Testis (tissue), 3 donors: Measurements from ENCODE around the gene TCP1. TPM values are rescaled to one million over a fixed set of nuclear protein-coding genes. Genes with fewer than 3 reads are reported as not detected.
A peak's percentile ranks its signal among the peaks of the same experiment; 100 is the strongest.

Source experiments
- DNase-seq: peaks from one replicate; pipeline ENCODE4 v3.0.0-alpha.2; 2019
- H3K27ac ChIP-seq, 2 donors: fragments of 200-600 bp; sonication (generic); one replicate each; pipeline ENCODE4 v1.5.1; 2019
- H3K27me3 ChIP-seq: fragments of 200-600 bp; sonication (generic); one replicate; pipeline ENCODE4 v1.5.1; 2019
- H3K36me3 ChIP-seq: fragments of 200-600 bp; sonication (generic); one replicate; pipeline ENCODE4 v1.5.1; 2017; ENCODE audit warnings: low read depth; ENCODE audit errors: missing control alignments
- H3K4me1 ChIP-seq: fragments of 200-600 bp; sonication (generic); one replicate; pipeline ENCODE4 v1.5.1; 2019
- H3K4me3 ChIP-seq, 2 donors: fragments of 200-600 bp; sonication (generic); one replicate each; pipeline ENCODE4 v1.5.1; 2017 to 2019
- H3K9me3 ChIP-seq: fragments of 200-600 bp; sonication (generic); one replicate; pipeline ENCODE4 v1.5.1; 2017
- POLR2A ChIP-seq: fragments of 450-650 bp; IDR thresholded peaks from one replicate; pipeline ENCODE4 v1.6.1; 2017; ENCODE audit warnings: antibody characterized with exemption, mild to moderate bottlenecking, moderate library complexity
- WGBS, 2 donors: methylation state at CpG; one replicate each; pipeline ENCODE4 v1.1.5; 2018; 5-methylcytosine and 5-hydroxymethylcytosine counted together
- intact Hi-C: fragments of 100-400 bp; cut with DNase I; formaldehyde crosslinking; loops from one replicate; pipeline ENCODE4 v1.15.1; 2023; ENCODE audit warnings: low total_unique reads
- polyA plus RNA-seq: library from polyadenylated mRNA; stranded (reverse); fragments of 350-450 nt; fragmentation: Illumina TruSeq; extraction: RNeasy Lipid Tissue Mini Kit (QIAGEN cat#74804); gene quantifications from one replicate; pipeline ENCODE4 v1.2.3, GENCODE V29; 2014; ENCODE audit warnings: low read depth, low replicate concordance; ENCODE audit not compliant: insufficient read depth
- total RNA-seq, 2 donors: library from RNA; depleted of rRNA; stranded (reverse); fragments of >200 nt; gene quantifications; one replicate each; pipeline ENCODE4 v1.2.3, GENCODE V29; 2016
- TF ChIP-seq, protein P1 (sequence below), 3 experiments: fragments of 450-650 bp in 2 of 3; fragments of 200-600 bp in 1 of 3; sonication (generic) in 1 of 3; IDR thresholded peaks; one replicate each; pipeline ENCODE4 v1.5.1; 2016 to 2019; ENCODE audit warnings: antibody characterized with exemption in 3 of 3, mild to moderate bottlenecking in 2 of 3, moderate library complexity in 1 of 3

Gene TCP1
- total and polyA plus RNA-seq, 3 donors from 2014 or later: 166 to 277 (median 200) TPM

DNA sequence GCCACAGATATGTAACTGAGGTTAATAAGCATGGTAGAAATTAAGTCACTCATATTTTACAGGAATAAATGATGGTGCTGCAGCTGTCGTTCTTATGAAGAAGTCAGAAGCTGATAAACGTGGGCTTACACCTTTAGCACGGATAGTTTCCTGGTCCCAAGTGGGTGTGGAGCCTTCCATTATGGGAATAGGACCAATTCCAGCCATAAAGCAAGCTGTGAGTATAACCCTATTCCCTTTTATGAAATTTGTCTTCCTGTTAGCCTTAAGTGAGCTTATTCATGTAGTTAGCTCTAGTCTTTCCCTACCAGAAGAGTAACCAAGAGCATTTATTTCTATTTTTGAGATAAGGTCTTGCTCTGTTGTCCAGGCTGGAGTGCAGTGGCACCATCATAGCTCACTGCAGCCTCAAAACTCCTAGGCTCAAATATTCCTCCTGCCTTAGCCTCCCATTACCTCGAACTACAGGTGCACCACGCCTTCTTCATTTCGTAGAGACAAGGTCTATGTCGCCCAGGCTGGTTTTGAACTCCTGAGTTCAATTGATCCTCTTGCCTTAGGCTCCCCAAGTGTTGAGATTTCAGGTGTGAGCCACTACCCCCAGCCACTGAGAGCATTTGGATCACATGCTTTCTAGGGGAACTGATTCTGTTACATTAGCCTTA is 12.0 kb downstream of the TCP1 start:
- H3K36me3 ChIP-seq: no peaks in the 10 kb centered on the region

DNA sequence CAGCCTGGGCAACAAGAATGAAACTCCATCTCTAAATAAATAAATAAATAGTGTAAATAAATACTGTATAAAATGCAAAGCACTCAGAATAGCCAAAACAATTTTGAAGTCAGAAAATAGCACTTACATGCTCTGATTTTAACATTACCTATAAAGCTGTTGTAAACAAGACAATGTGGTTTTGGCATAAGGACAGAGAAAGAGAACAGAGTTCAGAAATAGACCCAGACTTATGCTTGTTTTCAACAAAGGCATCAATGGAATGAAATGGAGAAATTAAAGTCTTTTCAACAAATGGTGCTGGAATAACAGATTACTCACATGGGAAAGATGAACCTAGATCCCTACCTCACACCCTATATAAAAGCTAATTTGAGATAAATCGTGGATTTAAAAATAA is 17.2 kb downstream of the TCP1 start:
- no peaks in the 10 kb centered on the region for H3K9me3 ChIP-seq
- no peak overlapping the region for H3K27ac ChIP-seq
- H3K4me3 ChIP-seq: no peak overlapping the region
- no peaks in the 10 kb centered on the region for H3K4me1 ChIP-seq
- DNase-seq: no peak
- intact Hi-C loops: no loop called here
- 0% methylated on average over 1 of the region's 1 CpG for WGBS, 2 donors
- no peaks in the 10 kb centered on the region for H3K36me3 ChIP-seq
- no peak for TF ChIP-seq POLR2A
- TF ChIP-seq, protein P1, sequence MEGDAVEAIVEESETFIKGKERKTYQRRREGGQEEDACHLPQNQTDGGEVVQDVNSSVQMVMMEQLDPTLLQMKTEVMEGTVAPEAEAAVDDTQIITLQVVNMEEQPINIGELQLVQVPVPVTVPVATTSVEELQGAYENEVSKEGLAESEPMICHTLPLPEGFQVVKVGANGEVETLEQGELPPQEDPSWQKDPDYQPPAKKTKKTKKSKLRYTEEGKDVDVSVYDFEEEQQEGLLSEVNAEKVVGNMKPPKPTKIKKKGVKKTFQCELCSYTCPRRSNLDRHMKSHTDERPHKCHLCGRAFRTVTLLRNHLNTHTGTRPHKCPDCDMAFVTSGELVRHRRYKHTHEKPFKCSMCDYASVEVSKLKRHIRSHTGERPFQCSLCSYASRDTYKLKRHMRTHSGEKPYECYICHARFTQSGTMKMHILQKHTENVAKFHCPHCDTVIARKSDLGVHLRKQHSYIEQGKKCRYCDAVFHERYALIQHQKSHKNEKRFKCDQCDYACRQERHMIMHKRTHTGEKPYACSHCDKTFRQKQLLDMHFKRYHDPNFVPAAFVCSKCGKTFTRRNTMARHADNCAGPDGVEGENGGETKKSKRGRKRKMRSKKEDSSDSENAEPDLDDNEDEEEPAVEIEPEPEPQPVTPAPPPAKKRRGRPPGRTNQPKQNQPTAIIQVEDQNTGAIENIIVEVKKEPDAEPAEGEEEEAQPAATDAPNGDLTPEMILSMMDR (IDR thresholded peaks at IDR 0.05): no peak
- H3K27me3 ChIP-seq: no peaks in the 10 kb centered on the region

More for the DNA sequence above, 12.0 kb downstream of the TCP1 start:
- 76 to 86% methylated on average over 7 of the region's 7 CpGs for WGBS, 2 donors
- Histone ChIP-seq H3K27me3 (no peaks in the 10 kb centered on the region), H3K9me3 (no peaks in the 10 kb centered on the region), H3K4me3 (no peak overlapping the region), H3K4me1 (no peaks in the 10 kb centered on the region), H3K27ac (no peak overlapping the region)
- intact Hi-C loops: no loop called here
- TF ChIP-seq, protein P1 (IDR thresholded peaks at IDR 0.05): no peak
- TF ChIP-seq POLR2A: no peak
- DNase-seq: no peak

DNA sequence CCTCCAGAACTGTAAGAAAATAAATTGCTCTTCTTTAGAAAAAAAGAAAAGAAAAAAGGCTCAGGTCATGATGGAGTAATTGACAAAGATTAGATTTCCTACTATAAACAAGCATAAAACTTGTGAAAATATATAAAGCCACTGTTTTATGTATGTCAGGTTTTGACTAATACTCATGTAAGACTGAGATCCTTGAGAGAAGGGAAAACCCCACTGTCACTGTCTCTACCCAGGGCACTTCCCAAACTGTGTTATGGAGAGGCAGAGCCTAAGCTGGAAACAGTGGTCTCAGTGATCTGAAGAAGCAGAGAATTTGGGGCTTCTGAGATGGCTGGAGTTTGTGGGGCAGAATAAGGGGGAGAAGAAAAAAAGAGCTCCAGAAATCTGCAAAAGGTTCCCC is 19.9 kb downstream of the TCP1 start:
- H3K9me3 ChIP-seq: no peaks in the 10 kb centered on the region
- no peak overlapping the region for H3K4me3 ChIP-seq
- no peak for DNase-seq
- H3K27me3 ChIP-seq: no peaks in the 10 kb centered on the region
- H3K27ac ChIP-seq: no peak overlapping the region
- H3K36me3 ChIP-seq: no peaks in the 10 kb centered on the region
- H3K4me1 ChIP-seq: no peaks in the 10 kb centered on the region
- intact Hi-C loops: no loop called here
- TF ChIP-seq, protein P1 (IDR thresholded peaks at IDR 0.05): no peak
- TF ChIP-seq POLR2A: no peak

DNA sequence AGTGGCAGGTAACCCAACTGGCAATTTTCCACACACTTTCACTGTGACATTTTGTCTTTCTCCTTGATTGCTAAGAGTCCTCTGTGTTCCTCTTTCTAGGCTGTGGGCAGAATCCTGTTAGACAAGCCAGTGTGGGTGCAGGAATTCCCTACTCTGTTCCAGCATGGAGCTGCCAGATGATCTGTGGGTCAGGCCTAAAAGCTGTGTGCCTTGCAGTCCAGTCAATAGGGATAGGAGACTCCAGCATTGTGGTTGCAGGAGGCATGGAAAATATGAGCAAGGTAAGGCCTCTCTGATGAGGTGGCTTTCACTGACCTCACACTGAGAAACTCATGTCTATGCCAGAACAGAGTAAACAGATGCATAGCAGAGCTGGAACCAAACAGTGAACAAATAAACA is 22.5 kb downstream of the TCP1 start:
- H3K27ac ChIP-seq: no peak overlapping the region
- H3K9me3 ChIP-seq: no peaks in the 10 kb centered on the region
- TF ChIP-seq, protein P1 (IDR thresholded peaks at IDR 0.05): no peak
- no peak for TF ChIP-seq POLR2A
- H3K4me1 ChIP-seq: peaks cover 6% of the 10 kb centered on the region
- no peak overlapping the region for H3K4me3 ChIP-seq
- H3K36me3 ChIP-seq: no peaks in the 10 kb centered on the region
- H3K27me3 ChIP-seq: no peaks in the 10 kb centered on the region
- intact Hi-C loops: no loop called here
- no peak for DNase-seq

DNA sequence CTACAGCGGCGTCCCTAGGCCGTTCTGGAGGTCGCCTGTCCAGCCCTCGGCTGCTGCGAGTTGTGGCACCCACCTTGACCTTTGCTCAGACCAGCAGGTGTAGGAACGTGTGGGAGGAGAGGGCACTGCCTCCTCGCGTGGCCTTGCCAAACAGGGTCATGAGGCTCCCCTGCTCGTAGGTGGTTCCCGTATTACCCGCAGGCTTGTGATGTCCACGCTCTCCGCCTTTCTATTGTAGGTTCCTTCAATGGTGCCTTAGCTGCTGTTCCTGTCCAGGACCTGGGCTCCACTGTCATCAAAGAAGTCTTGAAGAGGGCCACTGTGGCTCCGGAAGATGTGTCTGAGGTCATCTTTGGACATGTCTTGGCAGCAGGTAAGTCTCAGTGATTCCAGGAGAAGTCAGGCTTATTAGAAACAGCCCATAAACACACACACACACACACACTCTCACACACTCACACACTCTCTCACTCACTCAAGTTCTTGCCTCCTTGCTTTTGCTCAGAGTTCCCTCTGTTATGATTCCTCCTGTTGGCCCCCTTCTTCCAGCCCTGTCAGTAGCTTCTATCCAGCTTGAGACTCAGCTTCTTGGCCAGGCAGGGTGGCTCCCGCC is 26.6 kb downstream of the TCP1 start:
- intact Hi-C loops: no loop called here
- TF ChIP-seq, protein P1 (IDR thresholded peaks at IDR 0.05): no peak
- TF ChIP-seq POLR2A: no peak

More for the DNA sequence above, 26.6 kb downstream of the TCP1 start:
- peak overlapping the region; percentile 89 to 98 for H3K27ac ChIP-seq
- no peaks in the 10 kb centered on the region for H3K36me3 ChIP-seq
- 10 to 22% methylated on average over 7 to 16 of the region's 16 CpGs for WGBS, 2 donors
- H3K4me3 ChIP-seq: peak overlapping the region; percentile 68 to 95
- peaks cover 15% of the 10 kb centered on the region for H3K4me1 ChIP-seq
- no peaks in the 10 kb centered on the region for H3K9me3 ChIP-seq
- H3K27me3 ChIP-seq: no peaks in the 10 kb centered on the region
- DNase-seq: peak; percentile 62
